ENCODE data around the gene PLA2G2C. TPM values are rescaled to one million over a fixed set of nuclear protein-coding genes. Genes with fewer than 3 reads are reported as not detected.

The PLA2G2C gene
- total RNA-seq, 1 experiment from 2014 or later, result not detected

- ChIA-PET POLR2A (no interaction called here), CTCF (interaction anchor here (0.7 to 1.5 kb wide), 2 partner anchors 54 to 133 kb away, joined by 3 to 5 read pairs; no protein-coding TSS in a partner anchor)
- Mint-ChIP-seq H3K27me3 (ENCODE audit: low read depth) (peaks cover 19% of the 10 kb centered on the region), H3K36me3 (no peaks in the 10 kb centered on the region), H3K9me3 (no peaks in the 10 kb centered on the region), H3K4me3 (no peak overlapping the region), H3K4me1 (peaks cover 33% of the 10 kb centered on the region), H3K27ac (no peak overlapping the region)
- no peak for DNase-seq (ENCODE audit: low spot score)
- TF ChIP-seq MYBL2 (CRISPR knock-in tag; IDR thresholded peaks at IDR 0.05) (no peak), FOXP4 (CRISPR knock-in tag; IDR thresholded peaks at IDR 0.05) (no peak), ZNF281 (CRISPR knock-in tag; IDR thresholded peaks at IDR 0.05) (no peak), CREB1 (CRISPR knock-in tag; IDR thresholded peaks at IDR 0.05) (no peak)
- TF ChIP-seq, protein P1, sequence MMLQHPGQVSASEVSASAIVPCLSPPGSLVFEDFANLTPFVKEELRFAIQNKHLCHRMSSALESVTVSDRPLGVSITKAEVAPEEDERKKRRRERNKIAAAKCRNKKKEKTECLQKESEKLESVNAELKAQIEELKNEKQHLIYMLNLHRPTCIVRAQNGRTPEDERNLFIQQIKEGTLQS (CRISPR knock-in tag; conservative IDR thresholded peaks at IDR 0.05), result no peak
- TF ChIP-seq, protein P2, sequence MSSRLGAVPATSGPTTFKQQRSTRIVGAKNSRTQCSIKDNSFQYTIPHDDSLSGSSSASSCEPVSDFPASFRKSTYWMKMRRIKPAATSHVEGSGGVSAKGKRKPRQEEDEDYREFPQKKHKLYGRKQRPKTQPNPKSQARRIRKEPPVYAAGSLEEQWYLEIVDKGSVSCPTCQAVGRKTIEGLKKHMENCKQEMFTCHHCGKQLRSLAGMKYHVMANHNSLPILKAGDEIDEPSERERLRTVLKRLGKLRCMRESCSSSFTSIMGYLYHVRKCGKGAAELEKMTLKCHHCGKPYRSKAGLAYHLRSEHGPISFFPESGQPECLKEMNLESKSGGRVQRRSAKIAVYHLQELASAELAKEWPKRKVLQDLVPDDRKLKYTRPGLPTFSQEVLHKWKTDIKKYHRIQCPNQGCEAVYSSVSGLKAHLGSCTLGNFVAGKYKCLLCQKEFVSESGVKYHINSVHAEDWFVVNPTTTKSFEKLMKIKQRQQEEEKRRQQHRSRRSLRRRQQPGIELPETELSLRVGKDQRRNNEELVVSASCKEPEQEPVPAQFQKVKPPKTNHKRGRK (CRISPR knock-in tag; IDR thresholded peaks at IDR 0.05; ENCODE audit: borderline replicate concordance), result no peak
- TF ChIP-seq, protein P3, sequence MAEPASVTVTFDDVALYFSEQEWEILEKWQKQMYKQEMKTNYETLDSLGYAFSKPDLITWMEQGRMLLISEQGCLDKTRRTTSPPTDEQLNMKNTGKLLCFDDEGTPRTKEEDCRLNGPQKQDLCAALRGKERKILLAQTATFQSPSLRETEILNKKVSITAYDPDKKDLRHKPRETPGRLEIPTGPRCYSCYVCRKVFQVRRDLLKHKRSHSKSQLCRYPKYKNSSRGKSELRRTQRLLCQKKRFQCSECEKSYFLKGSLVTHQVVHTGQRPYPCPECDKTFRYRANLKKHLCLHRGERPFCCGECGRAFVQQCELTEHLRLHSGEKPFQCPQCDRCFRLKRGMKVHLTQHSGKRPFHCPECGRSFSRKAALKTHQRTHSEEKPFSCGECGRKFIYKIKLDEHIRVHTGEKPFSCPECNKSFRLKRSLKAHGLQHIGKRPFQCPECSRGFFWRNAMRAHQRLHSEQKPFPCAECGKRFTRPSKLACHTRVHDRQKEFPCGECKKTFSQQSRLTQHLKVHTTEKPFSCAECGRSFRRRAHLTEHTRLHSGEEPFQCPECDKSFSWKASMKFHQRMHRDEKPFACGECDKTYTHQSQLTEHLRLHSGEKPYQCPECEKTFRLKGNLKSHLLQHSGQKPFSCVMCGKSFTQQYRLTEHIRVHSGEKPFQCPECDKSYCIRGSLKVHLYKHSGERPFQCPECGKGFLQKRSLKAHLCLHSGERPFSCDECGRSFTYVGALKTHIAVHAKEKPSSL (CRISPR knock-in tag; conservative IDR thresholded peaks at IDR 0.05), result no peak
- no peak for ATAC-seq
These were observed 42.9 kb upstream of the PLA2G2C start for GRCh38 chr1:20229171-20229570.

GRCh38 chr1:20228314-20228825 is 42.1 kb upstream of the PLA2G2C start:
- ChIA-PET CTCF (interaction anchor here (1.5 to 1.7 kb wide), 4 partner anchors 9 to 134 kb away, joined by 3 to 10 read pairs (median 8); partner anchors contain the start of gene VWA5B1), POLR2A (no interaction called here)
- no peak for DNase-seq (ENCODE audit: low spot score)
- Mint-ChIP-seq H3K4me1 (peaks cover 32% of the 10 kb centered on the region), H3K27me3 (ENCODE audit: low read depth) (peaks cover 26% of the 10 kb centered on the region), H3K27ac (no peak overlapping the region), H3K9me3 (no peaks in the 10 kb centered on the region), H3K36me3 (no peaks in the 10 kb centered on the region), H3K4me3 (no peak overlapping the region)
- no peak for ATAC-seq
- TF ChIP-seq ZNF281 (CRISPR knock-in tag; IDR thresholded peaks at IDR 0.05) (no peak), FOXK1 (CRISPR knock-in tag; IDR thresholded peaks at IDR 0.05) (no peak), ATF1 (CRISPR knock-in tag; IDR thresholded peaks at IDR 0.05) (no peak), NFATC4 (CRISPR knock-in tag; IDR thresholded peaks at IDR 0.05) (no peak)

All from WTC11 (cell line).